Stomach (tissue), 4 donors: ENCODE data around the gene ZNF778.

Experiments used
- EP300 ChIP-seq: sonication (generic); formaldehyde crosslinking; IDR thresholded peaks from one replicate; pipeline ENCODE4 v1.6.1; 2017; ENCODE audit warnings: antibody characterized with exemption
- TF ChIP-seq, protein P1 (sequence below), 7 experiments: fragments of 450-650 bp in 4 of 7; fragments of 200-600 bp in 3 of 7; sonication (generic) in 3 of 7; IDR thresholded peaks; one replicate each; pipeline ENCODE4 v1.5.1; 2016 to 2019; ENCODE audit warnings: antibody characterized with exemption in 7 of 7, control low read depth in 2 of 7, mild to moderate bottlenecking in 1 of 7

DNA sequence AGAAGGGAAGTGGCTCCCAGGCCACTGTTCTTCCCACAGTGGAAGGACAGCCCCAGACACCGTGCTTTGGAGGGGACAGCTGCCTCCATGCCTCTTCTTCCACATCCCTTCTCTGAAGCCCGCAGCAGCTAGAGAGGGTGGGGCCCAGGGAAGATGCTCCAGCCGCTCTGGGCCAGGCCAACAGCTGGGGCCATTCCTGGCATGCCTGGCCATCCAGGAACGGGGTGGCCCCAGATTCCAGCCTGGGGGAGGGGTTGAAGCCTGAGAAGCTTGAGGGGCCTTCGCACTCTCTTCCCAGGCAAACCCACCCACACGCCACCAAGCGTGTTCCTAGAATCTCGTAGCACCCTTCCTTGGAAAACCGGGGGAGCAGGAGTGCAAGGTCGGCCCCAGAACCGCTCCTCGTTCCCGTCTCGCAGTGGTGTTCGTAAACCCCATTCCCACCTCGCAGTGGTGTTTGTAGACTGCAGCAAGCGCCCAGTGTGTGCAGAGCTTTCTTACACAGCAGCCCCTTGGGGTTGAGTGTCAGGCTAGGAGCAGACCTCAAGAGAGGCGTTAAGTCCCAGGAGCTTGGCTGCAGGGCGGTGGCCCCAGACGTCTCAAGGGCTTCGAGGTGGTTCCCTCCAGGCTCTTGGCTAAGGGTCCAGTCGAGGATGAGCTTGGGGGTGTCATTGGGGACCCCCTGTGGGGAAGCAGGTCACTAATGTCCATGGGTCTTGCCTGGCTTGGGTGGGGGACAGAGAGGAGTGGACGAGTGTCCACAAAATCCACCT lies 43.3 kb upstream of the ZNF778 start:
- TF ChIP-seq, protein P1, sequence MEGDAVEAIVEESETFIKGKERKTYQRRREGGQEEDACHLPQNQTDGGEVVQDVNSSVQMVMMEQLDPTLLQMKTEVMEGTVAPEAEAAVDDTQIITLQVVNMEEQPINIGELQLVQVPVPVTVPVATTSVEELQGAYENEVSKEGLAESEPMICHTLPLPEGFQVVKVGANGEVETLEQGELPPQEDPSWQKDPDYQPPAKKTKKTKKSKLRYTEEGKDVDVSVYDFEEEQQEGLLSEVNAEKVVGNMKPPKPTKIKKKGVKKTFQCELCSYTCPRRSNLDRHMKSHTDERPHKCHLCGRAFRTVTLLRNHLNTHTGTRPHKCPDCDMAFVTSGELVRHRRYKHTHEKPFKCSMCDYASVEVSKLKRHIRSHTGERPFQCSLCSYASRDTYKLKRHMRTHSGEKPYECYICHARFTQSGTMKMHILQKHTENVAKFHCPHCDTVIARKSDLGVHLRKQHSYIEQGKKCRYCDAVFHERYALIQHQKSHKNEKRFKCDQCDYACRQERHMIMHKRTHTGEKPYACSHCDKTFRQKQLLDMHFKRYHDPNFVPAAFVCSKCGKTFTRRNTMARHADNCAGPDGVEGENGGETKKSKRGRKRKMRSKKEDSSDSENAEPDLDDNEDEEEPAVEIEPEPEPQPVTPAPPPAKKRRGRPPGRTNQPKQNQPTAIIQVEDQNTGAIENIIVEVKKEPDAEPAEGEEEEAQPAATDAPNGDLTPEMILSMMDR (IDR thresholded peaks at IDR 0.05), result no peak
- TF ChIP-seq EP300, result no peak
